Measurements from ENCODE around the gene TSPO. TPM values are rescaled to one million over a fixed set of nuclear protein-coding genes. Genes with fewer than 3 reads are reported as not detected.
"Not testable (repeated sequence)": the region's sequence is repeated elsewhere in the genome, so short reads cannot be mapped to it uniquely, and the experiment has no call there.

TSPO gene
- total RNA-seq, 1 donor from 2014 or later = 124 TPM

DNA sequence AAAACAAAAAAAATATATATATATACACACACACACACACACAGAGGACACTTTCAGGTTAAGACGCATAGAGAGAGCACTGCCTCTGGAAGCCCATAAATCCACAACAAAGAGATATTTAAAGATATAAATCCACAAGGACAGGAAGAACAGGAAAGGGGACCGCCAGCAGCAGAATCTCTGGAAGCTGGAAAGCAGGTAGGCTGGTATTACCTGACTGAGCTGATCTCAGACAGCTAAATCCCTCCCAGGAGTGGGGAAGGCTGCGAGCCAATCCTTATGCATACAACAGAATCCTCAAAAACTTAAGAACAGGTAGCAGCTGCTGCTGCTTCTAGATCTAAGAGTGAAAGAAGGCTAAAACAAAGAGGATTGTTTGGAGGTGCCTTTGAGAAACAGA lies 6.4 kb upstream of the TSPO start:
- Histone ChIP-seq H3K36me3 (ENCODE audit: insufficient read depth, low read length) (peaks cover 4% of the 10 kb centered on the region), H3K9me3 (ENCODE audit: insufficient read depth, low read depth, low read length) (no peaks in the 10 kb centered on the region), H3K79me2 (ENCODE audit: insufficient read depth, low read length) (peaks cover 22% of the 10 kb centered on the region), H3K27ac (ENCODE audit: low read depth, low read length) (no peak overlapping the region), H2AFZ (ENCODE audit: low read depth, low read length) (no peak overlapping the region), H3K4me2 (ENCODE audit: low read length) (no peak overlapping the region), H3K27me3 (ENCODE audit: insufficient read depth, low read length) (no peaks in the 10 kb centered on the region), H3K4me3 (ENCODE audit: insufficient read depth, low read depth, low read length) (no peak overlapping the region), H3K9ac (ENCODE audit: low read length) (no peak overlapping the region), H3K4me1 (ENCODE audit: insufficient read depth, low read length) (peaks cover 7% of the 10 kb centered on the region), H4K20me1 (ENCODE audit: insufficient read depth, low read length) (peaks cover 9% of the 10 kb centered on the region)
- TF ChIP-seq, protein P1, sequence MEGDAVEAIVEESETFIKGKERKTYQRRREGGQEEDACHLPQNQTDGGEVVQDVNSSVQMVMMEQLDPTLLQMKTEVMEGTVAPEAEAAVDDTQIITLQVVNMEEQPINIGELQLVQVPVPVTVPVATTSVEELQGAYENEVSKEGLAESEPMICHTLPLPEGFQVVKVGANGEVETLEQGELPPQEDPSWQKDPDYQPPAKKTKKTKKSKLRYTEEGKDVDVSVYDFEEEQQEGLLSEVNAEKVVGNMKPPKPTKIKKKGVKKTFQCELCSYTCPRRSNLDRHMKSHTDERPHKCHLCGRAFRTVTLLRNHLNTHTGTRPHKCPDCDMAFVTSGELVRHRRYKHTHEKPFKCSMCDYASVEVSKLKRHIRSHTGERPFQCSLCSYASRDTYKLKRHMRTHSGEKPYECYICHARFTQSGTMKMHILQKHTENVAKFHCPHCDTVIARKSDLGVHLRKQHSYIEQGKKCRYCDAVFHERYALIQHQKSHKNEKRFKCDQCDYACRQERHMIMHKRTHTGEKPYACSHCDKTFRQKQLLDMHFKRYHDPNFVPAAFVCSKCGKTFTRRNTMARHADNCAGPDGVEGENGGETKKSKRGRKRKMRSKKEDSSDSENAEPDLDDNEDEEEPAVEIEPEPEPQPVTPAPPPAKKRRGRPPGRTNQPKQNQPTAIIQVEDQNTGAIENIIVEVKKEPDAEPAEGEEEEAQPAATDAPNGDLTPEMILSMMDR (IDR thresholded peaks at IDR 0.05; ENCODE audit: insufficient read depth, low read depth, low read length) = no peak
- TF ChIP-seq EZH2 (IDR thresholded peaks at IDR 0.05; ENCODE audit: insufficient read depth, low read length) = no peak
- Mint-ChIP-seq H3K36me3 (ENCODE audit: low read depth, unreplicated experiment) (peaks cover 5% of the 10 kb centered on the region), H3K4me3 (ENCODE audit: unreplicated experiment) (no peak overlapping the region), H3K4me1 (ENCODE audit: low read depth, unreplicated experiment) (no peaks in the 10 kb centered on the region), H3K27ac (ENCODE audit: unreplicated experiment) (no peak overlapping the region), H3K9me3 (ENCODE audit: unreplicated experiment) (no peaks in the 10 kb centered on the region), H3K27me3 (ENCODE audit: low read depth, unreplicated experiment) (peaks cover 2% of the 10 kb centered on the region)
- FAIRE-seq (no peak), DNase-seq (ENCODE audit: low read depth) (no peak)

DNA sequence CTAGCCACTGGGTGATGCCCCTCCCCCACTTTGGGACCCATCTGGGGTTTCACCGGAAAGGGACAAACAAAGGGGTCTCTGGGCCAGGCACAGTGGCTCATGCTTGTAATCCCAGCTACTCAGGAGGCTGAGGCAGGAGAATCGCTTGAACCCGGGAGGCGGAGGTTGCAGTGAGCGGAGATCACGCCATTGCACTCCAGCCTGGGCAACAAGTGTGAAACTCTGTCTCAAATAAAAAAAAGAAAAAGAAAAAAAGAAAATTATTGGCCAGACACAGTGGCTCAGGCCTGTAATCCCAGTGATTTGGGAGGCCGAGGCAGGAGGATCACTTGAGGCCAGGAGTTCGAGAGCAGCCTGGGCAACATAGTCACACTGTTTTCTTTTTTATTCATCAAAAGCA lies 6.0 kb upstream of the TSPO start:
- not testable (repeated sequence) for H3K4me3 Mint-ChIP-seq (ENCODE audit: unreplicated experiment); H3K4me1 ChIP-seq (ENCODE audit: insufficient read depth, low read length); H3K9me3 ChIP-seq (ENCODE audit: insufficient read depth, low read depth, low read length); H3K9ac ChIP-seq (ENCODE audit: low read length); FAIRE-seq; H4K20me1 ChIP-seq (ENCODE audit: insufficient read depth, low read length); H3K27me3 Mint-ChIP-seq (ENCODE audit: low read depth, unreplicated experiment); H2AFZ ChIP-seq (ENCODE audit: low read depth, low read length); H3K4me2 ChIP-seq (ENCODE audit: low read length); H3K4me3 ChIP-seq (ENCODE audit: insufficient read depth, low read depth, low read length); H3K36me3 ChIP-seq (ENCODE audit: insufficient read depth, low read length); H3K4me1 Mint-ChIP-seq (ENCODE audit: low read depth, unreplicated experiment); H3K9me3 Mint-ChIP-seq (ENCODE audit: unreplicated experiment); H3K27ac ChIP-seq (ENCODE audit: low read depth, low read length); H3K36me3 Mint-ChIP-seq (ENCODE audit: low read depth, unreplicated experiment); H3K27ac Mint-ChIP-seq (ENCODE audit: unreplicated experiment); H3K27me3 ChIP-seq (ENCODE audit: insufficient read depth, low read length); DNase-seq (ENCODE audit: low read depth)
- peaks cover 22% of the 10 kb centered on the region for H3K79me2 ChIP-seq (ENCODE audit: insufficient read depth, low read length)

DNA sequence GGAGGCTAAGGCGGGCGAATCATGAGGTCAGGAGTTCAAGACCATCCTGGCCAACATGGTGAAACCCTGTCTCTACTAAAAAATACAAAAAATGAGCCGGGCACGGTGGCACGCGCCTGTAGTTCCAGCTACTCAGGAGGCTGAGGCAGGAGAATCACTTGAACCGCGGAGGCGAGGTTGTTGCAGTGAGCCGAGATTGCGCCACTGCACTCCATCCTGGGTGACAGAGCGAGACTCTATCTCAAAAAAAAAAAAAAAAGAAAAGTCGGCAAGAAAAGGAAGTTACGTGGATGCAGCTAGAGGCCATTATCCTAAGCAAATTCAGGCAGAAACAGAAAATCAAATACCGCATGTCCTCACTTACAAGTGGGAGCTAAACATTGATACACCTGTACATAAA lies 5.0 kb upstream of the TSPO start:
- H3K9ac ChIP-seq (ENCODE audit: low read length); H3K9me3 ChIP-seq (ENCODE audit: insufficient read depth, low read depth, low read length); H4K20me1 ChIP-seq (ENCODE audit: insufficient read depth, low read length); H3K36me3 ChIP-seq (ENCODE audit: insufficient read depth, low read length); H3K27me3 Mint-ChIP-seq (ENCODE audit: low read depth, unreplicated experiment); H3K4me1 ChIP-seq (ENCODE audit: insufficient read depth, low read length); H3K4me2 ChIP-seq (ENCODE audit: low read length); H3K4me3 Mint-ChIP-seq (ENCODE audit: unreplicated experiment); H3K4me1 Mint-ChIP-seq (ENCODE audit: low read depth, unreplicated experiment); H3K27me3 ChIP-seq (ENCODE audit: insufficient read depth, low read length); H2AFZ ChIP-seq (ENCODE audit: low read depth, low read length); H3K36me3 Mint-ChIP-seq (ENCODE audit: low read depth, unreplicated experiment); H3K4me3 ChIP-seq (ENCODE audit: insufficient read depth, low read depth, low read length); FAIRE-seq; H3K27ac Mint-ChIP-seq (ENCODE audit: unreplicated experiment); DNase-seq (ENCODE audit: low read depth); H3K9me3 Mint-ChIP-seq (ENCODE audit: unreplicated experiment); H3K27ac ChIP-seq (ENCODE audit: low read depth, low read length): not testable (repeated sequence)
- peaks cover 17% of the 10 kb centered on the region for H3K79me2 ChIP-seq (ENCODE audit: insufficient read depth, low read length)

DNA sequence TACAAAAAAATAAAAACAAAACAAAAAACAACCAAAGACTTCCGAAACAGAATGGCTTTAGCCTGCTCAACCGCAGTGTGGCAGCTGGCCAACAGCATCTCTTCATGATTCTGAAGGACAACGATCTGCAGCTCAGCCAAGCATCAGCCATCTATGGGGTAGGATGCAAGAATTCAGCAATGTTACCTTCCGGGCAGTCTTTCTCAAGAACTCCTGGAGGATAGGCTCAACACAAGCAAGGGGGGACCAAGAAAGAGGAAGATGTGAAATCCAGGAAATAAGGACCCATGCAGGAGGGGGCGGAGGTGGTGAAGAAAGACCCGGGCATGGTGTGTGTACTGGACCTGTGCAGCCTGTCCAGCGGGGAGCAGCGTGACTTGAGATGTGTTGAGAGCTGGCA lies 3.5 kb upstream of the TSPO start:
- no peak overlapping the region for H2AFZ ChIP-seq (ENCODE audit: low read depth, low read length)
- H3K79me2 ChIP-seq (ENCODE audit: insufficient read depth, low read length) = peaks cover 21% of the 10 kb centered on the region
- Mint-ChIP-seq H3K9me3 (ENCODE audit: unreplicated experiment) (no peaks in the 10 kb centered on the region), H3K4me3 (ENCODE audit: unreplicated experiment) (no peak overlapping the region), H3K36me3 (ENCODE audit: low read depth, unreplicated experiment) (no peaks in the 10 kb centered on the region), H3K4me1 (ENCODE audit: low read depth, unreplicated experiment) (no peaks in the 10 kb centered on the region), H3K27ac (ENCODE audit: unreplicated experiment) (no peak overlapping the region), H3K27me3 (ENCODE audit: low read depth, unreplicated experiment) (peaks cover 4% of the 10 kb centered on the region)
- H3K4me1 ChIP-seq (ENCODE audit: insufficient read depth, low read length) = peaks cover 12% of the 10 kb centered on the region
- no peaks in the 10 kb centered on the region for H4K20me1 ChIP-seq (ENCODE audit: insufficient read depth, low read length)
- no peak overlapping the region for H3K4me2 ChIP-seq (ENCODE audit: low read length)
- H3K27ac ChIP-seq (ENCODE audit: low read depth, low read length) = no peak overlapping the region
- H3K9ac ChIP-seq (ENCODE audit: low read length) = no peak overlapping the region
- TF ChIP-seq, protein P1 (IDR thresholded peaks at IDR 0.05; ENCODE audit: insufficient read depth, low read depth, low read length) = no peak
- TF ChIP-seq EZH2 (IDR thresholded peaks at IDR 0.05; ENCODE audit: insufficient read depth, low read length) = no peak
- no peak overlapping the region for H3K4me3 ChIP-seq (ENCODE audit: insufficient read depth, low read depth, low read length)
- H3K9me3 ChIP-seq (ENCODE audit: insufficient read depth, low read depth, low read length) = no peaks in the 10 kb centered on the region
- no peak for DNase-seq (ENCODE audit: low read depth)
- FAIRE-seq = no peak
- no peaks in the 10 kb centered on the region for H3K36me3 ChIP-seq (ENCODE audit: insufficient read depth, low read length)
- H3K27me3 ChIP-seq (ENCODE audit: insufficient read depth, low read length) = no peaks in the 10 kb centered on the region
